Nephron progenitor cell (in vitro differentiated cells): Measurements from ENCODE around the gene OR51E1.
A peak's percentile ranks its signal among the peaks of the same experiment; 100 is the strongest.

Experiments used
- DNase-seq: peaks from one replicate; pipeline ENCODE4 v3.0.0; 2021
- H3K27ac Mint-ChIP-seq: 2 replicates; pipeline ENCODE4 v1.8.0; 2021; ENCODE audit warnings: mild to moderate bottlenecking, moderate library complexity, mixed read lengths
- H3K27me3 Mint-ChIP-seq: 2 replicates; pipeline ENCODE4 v1.8.0; 2021; ENCODE audit warnings: mild to moderate bottlenecking, low read depth, mixed read lengths; ENCODE audit not compliant: poor library complexity
- H3K36me3 Mint-ChIP-seq: 2 replicates; pipeline ENCODE4 v1.8.0; 2021; ENCODE audit warnings: low read depth, mixed read lengths
- H3K4me1 Mint-ChIP-seq: 2 replicates; pipeline ENCODE4 v1.8.0; 2021; ENCODE audit warnings: mixed read lengths
- H3K4me3 Mint-ChIP-seq: 2 replicates; pipeline ENCODE4 v1.8.0; 2021; ENCODE audit warnings: mild to moderate bottlenecking, moderate library complexity, mixed read lengths
- H3K9me3 Mint-ChIP-seq: 2 replicates; pipeline ENCODE4 v1.8.0; 2021; ENCODE audit warnings: mild to moderate bottlenecking, moderate library complexity, mixed read lengths
- CTCF ChIP-seq: fragments of 200-600 bp; sonication (generic); IDR thresholded peaks from 2 replicates; pipeline ENCODE4 v1.5.0; 2021; ENCODE audit warnings: antibody characterized with exemption

Gene OR51E1

GRCh38 chr11:4610258-4610935, 33.4 kb upstream of the OR51E1 start:
- Mint-ChIP-seq H3K9me3 (peaks cover 4% of the 10 kb centered on the region), H3K4me1 (peaks cover 20% of the 10 kb centered on the region), H3K27me3 (peaks cover 26% of the 10 kb centered on the region), H3K27ac (no peak overlapping the region), H3K4me3 (no peak overlapping the region), H3K36me3 (no peaks in the 10 kb centered on the region)
- no peak for DNase-seq
- no peak for TF ChIP-seq CTCF

GRCh38 chr11:4611986-4612385, 31.8 kb upstream of the OR51E1 start:
- TF ChIP-seq CTCF = no peak
- peaks cover 8% of the 10 kb centered on the region for H3K4me1 Mint-ChIP-seq
- peaks cover 29% of the 10 kb centered on the region for H3K27me3 Mint-ChIP-seq
- H3K27ac Mint-ChIP-seq = no peak overlapping the region
- peaks cover 4% of the 10 kb centered on the region for H3K9me3 Mint-ChIP-seq
- no peak for DNase-seq
- H3K36me3 Mint-ChIP-seq = no peaks in the 10 kb centered on the region
- no peak overlapping the region for H3K4me3 Mint-ChIP-seq

DNA sequence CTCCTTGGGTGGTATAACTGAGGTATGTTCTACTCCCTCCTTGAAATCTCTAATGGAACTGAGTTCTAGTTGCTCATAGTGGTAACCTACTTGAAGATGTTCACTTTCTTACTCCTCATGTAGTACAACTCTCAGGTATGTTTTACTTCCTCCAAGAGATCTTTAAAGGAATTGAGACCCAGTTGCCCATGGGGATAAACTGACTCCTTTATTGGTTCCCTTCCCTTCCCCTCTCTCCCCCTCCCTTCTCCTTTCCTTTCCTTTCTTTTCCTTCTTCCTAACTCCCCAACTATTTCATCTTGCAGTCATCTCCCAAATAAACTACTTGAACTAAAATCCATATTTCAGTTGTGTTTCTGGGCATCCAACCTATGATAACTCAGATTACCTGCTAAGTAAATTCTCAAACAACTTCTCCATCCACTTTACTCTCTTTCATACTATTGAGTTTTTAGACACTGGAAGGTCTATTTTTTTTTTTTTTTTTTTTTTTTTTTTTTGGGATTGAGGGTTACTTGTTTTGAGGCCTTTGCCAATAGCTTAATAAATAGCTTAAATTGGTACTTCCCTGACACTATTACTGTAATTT, 27.8 kb upstream of the OR51E1 start:
- Mint-ChIP-seq H3K36me3 (no peaks in the 10 kb centered on the region), H3K27me3 (peaks cover 34% of the 10 kb centered on the region), H3K9me3 (no peaks in the 10 kb centered on the region), H3K4me1 (no peaks in the 10 kb centered on the region), H3K4me3 (no peak overlapping the region), H3K27ac (no peak overlapping the region)
- no peak for TF ChIP-seq CTCF
- no peak for DNase-seq

- Mint-ChIP-seq H3K4me3 (no peak overlapping the region), H3K4me1 (no peaks in the 10 kb centered on the region), H3K27ac (no peak overlapping the region), H3K9me3 (peaks cover 3% of the 10 kb centered on the region), H3K27me3 (peaks cover 21% of the 10 kb centered on the region), H3K36me3 (no peaks in the 10 kb centered on the region)
- no peak for DNase-seq
- TF ChIP-seq CTCF = no peak
These were observed 24.3 kb upstream of the OR51E1 start for GRCh38 chr11:4619514-4619913.

DNA sequence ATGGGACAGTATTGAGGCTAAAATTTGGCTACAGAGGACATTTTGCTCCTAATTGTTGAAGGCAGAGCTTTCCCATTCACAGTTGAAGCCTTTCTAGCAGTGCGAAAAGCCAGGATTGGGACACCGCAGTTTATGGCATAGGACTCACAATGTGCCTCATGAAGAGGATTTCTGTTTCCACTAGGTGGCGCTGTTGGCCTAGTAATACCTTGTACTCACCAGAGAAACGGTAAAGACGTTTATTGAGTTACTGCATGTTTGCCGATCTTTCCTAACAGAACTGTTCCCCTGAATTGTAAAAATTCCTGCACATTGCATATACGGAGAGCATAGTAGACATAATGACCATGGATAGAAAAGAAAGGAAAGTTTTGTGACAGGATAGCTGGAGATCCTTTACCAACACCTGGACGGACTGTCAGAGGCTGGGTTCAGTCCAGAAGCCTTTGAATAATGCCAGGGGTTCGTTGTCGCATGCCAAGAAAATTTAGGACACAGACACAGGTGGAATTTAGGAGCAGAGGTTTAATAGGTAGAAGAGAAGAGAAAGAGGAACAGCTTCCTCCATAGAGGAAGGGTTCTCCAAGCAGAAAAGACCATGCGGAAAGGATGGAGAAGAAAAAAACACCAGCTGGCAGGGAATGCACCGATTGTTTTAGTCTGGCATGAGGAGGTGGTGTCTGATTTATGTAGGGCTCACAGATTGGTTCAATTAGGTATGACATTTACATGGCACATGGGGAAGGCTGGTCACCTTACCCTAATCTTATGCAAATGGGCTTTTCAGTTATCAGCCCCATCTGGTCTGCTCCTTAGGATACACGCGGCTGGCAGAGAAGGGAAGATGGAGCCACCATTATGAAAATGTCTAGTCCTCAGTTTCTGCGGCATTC, 17.3 kb upstream of the OR51E1 start:
- H3K4me1 Mint-ChIP-seq = peaks cover 5% of the 10 kb centered on the region

More for the DNA sequence above, 17.3 kb upstream of the OR51E1 start:
- peak; percentile 88 for DNase-seq
- peak overlapping the region; percentile 19 for H3K4me3 Mint-ChIP-seq
- TF ChIP-seq CTCF = peak; percentile 74
- no peaks in the 10 kb centered on the region for H3K36me3 Mint-ChIP-seq
- H3K27me3 Mint-ChIP-seq = peaks cover 8% of the 10 kb centered on the region
- H3K9me3 Mint-ChIP-seq = peaks cover 15% of the 10 kb centered on the region
- no peak overlapping the region for H3K27ac Mint-ChIP-seq
